Activated T-cell treated with anti-CD3 and anti-CD28 coated beads for 24 hours (primary cell): ENCODE measurements around the gene NRF1.

Experiments used
- DNase-seq: peaks from one replicate; pipeline ENCODE4 v3.0.0-alpha.2; 2020; ENCODE audit warnings: low read depth

Gene NRF1

GRCh38 chr7:129740574-129741410 lies 129.3 kb downstream of the NRF1 start:
- no peak for DNase-seq

DNA sequence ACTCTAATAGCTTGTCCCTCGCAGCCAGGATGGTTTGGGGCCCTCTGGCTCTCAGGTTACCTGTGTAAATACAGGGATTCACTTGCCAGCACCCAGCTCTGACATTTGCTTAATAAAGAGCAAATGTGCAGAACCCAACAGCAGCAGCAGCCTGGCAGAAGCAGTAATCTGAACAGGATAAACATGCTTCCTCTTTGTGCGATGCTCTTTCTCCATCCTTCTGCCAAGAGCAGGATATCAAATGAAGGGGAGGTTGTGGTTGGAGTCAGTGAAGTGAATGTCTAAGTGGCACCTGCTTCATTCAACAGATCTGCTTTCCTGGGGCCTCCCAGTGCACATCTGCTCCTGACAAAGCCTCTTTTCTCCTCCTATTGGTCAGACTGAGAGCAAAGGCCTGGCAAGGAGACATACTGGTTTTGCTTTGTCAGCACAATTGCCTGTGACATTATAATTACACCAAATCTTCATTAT lies 130.3 kb downstream of the NRF1 start:
- no peak for DNase-seq

DNA sequence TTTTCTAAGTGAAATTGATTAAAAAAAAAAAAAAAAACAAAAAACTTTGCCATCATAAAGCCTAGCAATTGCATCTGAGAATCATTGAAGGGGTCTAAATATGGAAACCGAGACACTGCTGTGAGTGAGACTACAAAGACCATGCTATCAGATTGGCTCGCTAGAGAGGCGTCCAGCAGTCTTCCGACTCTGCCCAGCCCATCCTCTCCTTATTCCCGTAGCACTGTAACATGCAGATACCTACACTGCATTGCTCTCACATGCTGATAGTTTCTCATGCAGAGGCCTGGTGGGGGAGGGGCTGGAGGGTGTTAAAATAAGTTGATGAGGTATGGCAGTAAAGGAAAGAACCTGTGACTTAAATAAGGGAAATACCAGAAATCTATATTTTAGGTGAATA lies 130.7 kb downstream of the NRF1 start:
- DNase-seq: no peak

DNA sequence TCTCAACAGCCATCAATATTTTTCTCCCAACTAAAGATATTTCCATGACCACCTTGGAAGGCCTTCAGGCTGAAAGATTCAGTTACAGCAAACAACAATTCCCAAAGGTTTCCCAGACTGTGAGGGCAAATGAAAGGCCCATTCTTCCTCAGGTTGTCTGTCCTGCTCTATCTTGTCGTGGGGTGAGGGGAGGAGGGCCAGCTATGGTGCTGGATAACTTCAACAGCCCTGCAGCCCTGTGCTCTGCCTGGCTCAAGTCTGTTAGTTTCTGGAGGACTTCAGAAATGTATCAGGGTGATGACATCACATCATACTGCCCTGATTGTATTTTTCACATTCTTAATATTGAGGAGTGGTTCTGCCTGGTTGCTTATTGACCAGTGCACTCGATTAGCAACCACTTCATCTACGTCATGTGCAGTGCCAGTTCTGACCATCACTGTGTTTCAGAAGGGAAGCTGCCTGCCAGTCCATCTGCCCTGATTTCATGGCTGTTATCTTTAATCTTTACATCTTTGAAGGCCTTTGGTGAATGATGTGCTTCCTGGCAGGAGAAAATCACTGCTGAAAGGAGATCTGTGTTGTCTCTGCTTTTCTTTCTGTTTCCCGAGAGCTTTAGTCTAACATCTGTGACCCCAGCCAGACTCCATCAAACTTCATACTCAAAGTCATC lies 135.5 kb downstream of the NRF1 start:
- no peak for DNase-seq

GRCh38 chr7:129748356-129749109 lies 137.0 kb downstream of the NRF1 start:
- DNase-seq: no peak

DNA sequence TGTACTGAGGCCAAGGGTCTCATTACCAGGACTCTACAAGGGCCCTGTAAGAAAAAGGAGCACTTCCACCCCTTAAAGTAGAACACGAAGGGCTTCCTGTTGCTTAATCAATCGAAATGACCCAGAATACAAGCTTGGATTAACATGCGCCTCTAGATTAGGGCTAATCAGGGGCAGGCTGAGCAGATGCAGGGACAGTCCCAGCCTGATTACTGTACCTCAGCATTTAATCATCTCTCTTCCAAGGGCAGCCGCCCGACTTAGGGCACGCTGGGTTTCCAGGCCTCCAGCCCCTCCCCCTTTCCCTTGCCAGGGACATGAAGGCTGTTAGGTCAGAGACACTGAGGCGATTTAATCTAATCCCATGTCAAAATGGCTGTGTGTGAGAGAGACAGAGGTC lies 138.6 kb downstream of the NRF1 start:
- no peak for DNase-seq

GRCh38 chr7:129750501-129750900 lies 139.0 kb downstream of the NRF1 start:
- no peak for DNase-seq

DNA sequence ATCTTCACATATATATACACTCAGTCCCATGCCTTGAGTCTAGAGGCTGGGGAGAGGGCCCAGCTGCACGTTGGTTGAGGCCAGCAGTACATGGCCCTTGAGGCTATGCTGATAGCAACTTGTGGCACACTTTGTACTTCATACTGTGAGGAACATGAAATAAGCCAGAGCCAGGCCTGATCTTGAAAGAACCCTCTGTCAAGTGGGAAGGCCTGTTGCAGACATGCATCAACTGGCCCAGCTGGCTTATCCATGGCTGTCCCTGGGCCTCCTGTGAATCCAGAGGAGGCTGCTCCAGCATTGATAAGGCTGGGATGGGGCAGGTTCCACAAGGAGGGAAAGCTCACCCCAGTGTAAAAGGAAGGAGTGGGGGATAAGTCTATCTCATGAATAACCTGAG lies 140.4 kb downstream of the NRF1 start:
- no peak for DNase-seq

DNA sequence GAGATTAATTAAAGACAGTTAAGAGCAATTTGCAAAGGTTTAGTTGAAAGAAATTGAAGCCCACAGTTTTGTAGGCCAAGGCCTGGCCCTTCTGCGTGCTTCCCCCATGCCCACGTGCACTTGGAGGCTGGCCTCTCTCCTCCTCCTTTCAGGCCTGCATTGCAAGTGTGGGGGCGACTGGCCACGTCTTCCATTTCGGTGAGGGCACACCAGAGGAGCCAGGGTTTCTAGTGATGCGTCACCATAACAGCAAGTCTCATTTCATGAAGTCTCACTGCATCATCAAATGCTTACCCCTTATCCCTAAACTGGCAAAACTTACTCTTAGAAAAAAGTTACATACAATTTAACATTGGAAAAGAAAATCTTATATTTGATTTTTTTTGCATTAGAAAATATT lies 141.2 kb downstream of the NRF1 start:
- no peak for DNase-seq

DNA sequence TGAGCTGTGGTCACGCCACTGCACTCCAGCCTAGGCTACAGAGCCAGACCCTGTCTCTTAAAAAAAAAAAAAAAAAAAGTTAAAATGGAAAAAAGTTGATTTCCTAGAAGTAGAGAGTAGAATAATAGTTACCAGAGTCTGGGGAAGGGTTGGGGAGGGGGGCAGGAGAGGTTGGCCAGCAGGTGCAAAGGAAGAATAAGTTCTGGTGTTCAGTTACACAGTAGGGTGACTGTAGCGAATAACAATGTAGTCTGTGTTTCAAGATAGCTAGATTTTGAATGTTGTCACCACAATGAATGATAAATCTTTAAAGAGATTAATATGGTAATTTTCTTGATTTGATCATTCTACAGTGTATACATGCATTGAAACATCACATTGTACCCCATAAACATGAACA lies 142.9 kb downstream of the NRF1 start:
- no peak for DNase-seq

- no peak for DNase-seq
Measured at GRCh38 chr7:129757991-129758390, 146.5 kb downstream of the NRF1 start.

DNA sequence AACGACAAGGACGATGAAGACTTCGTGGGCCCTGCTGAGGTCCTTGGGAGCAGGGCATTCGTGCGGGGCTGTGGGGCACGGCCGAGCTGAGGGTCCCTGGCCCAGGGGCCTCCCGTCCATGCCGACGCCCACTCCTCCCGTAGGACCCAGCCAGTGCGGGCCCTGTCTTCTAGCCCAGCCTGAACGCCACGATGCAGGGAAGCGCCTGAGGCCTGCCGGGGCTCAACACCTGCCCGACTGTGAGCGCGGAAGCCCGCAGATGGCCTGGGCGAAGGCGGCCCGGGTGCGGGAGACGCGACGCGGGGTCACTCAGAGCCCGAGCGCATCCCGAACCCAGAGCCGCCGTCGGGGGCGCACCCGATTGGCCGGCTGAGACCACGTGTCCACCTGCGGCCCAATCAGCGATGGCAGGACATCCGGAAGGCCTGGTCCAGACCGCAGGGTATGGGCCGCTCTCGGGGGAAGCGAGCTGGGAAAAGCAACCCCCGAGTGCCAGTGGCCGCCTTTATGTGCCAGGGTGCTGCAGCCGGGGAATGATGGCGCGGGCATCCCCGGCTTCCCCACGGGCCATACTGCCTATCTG lies 151.0 kb downstream of the NRF1 start:
- no peak for DNase-seq

GRCh38 chr7:129764247-129765084 lies 152.9 kb downstream of the NRF1 start:
- no peak for DNase-seq

GRCh38 chr7:129765352-129765751 lies 153.8 kb downstream of the NRF1 start:
- DNase-seq: no peak

DNA sequence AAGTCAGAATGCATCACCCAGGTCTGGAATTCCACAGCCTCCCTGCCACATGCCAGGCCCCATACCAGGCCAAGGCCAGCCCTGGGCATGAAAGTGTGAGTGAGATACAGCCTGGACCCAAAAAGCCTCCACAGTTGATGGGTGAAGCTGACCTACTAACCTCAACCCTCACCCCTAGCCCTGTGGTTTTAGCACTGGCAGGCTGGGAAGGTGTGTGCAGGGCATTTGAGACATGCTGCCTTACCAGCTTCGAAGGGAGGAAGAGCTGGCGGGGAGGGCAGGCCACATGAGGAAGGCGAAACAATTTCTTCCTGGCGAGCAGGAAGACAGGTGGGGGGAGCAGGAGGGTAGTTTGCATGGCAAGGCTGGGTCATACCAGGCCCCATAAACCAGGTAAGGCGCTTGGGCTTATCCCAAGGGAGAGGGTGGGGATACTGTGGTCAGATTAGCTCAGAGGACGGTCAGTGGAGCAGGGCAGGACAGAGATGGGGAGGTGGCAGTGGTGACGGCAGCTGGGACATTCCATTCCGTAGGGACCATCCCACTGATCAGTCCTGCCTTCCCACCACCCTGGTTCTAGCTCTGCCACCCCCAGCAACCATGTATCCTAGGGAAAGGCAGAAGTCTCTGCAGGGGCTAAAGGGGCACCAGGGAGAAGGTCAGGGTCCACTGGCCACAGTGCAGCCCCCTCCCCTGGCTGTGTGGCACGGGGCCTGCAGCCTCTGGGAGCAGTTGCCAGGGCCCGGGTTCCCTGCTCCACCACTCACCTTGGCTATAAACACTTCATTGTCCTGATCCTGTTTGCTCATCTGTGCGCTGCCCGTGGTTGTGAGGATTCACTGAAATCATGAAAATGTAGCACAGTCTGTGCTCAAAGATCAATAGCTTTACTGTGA lies 155.8 kb downstream of the NRF1 start:
- DNase-seq: no peak

DNA sequence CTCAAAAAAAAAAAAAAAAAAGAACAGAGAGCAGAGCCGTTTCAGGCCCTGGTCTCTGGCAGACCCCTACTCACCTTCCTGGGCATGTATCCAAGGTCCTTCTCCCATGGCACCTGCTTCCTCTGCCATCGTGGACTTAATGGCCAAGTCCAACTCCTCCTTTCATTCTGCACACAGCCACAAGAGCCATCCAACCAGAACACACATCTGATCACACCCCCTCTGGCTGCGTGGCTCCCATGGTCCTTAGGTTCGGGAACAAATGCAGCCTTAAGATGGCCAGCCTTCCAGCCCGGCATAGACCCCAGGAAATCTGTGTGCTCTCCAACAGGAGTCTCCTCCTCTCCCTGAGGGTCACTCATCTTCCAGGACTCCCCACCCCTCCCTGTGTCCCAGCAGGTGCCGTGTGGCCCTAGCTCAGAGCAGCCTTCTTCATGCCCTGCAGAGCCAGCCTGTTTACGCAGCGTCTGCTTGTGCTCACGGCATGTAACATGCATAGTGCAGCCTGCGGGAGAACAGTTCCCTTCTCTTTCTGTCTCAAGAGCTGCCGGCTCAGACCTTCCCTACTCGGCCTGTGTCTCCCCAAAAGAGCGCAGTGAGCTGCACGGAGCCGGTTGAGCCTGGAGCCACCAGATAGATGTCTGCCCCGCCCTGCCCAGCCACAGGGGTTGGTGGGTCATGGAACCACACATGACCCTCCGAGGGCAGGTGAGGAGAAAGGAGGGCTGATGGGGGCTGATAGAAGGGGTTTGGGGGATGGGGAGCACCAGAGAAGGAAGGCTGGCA lies 157.3 kb downstream of the NRF1 start:
- no peak for DNase-seq

DNA sequence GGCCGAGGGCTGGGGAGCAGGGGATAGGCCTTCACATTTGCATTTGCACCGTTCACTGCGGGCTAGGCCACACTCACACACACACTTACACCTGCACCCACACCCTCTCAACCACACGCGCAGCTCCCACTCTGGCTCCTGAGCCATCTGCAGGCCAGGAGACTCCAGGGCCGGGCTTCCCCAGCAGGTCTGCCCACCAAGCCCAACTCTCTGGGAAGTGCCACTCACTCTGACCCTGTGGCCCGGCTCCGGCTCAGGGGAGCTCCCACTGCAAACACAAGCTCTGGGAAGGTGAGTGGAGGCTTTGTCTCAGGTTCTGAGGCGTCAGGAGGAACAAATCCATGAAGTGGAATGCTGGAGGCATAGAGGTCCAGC lies 157.9 kb downstream of the NRF1 start:
- DNase-seq: no peak

GRCh38 chr7:129769866-129770808 lies 158.6 kb downstream of the NRF1 start:
- no peak for DNase-seq
